Stimulated activated CD4-positive, alpha-beta T cell treated with anti-CD3 and anti-CD28 coated beads, Interleukin-12 subunit alpha, Interleukin-12 subunit beta, amount 100 ng/mL, for 24 hours (primary cell): ENCODE results near the gene NRF1.
"Not testable (repeated sequence)": the region's sequence is repeated elsewhere in the genome, so short reads cannot be mapped to it uniquely, and the experiment has no call there.

Source experiments
- DNase-seq, 2 experiments: peaks; one replicate each; pipeline ENCODE4 v3.0.0-alpha.2; 2020; ENCODE audit warnings: low read depth in 2 of 2

The NRF1 gene

DNA sequence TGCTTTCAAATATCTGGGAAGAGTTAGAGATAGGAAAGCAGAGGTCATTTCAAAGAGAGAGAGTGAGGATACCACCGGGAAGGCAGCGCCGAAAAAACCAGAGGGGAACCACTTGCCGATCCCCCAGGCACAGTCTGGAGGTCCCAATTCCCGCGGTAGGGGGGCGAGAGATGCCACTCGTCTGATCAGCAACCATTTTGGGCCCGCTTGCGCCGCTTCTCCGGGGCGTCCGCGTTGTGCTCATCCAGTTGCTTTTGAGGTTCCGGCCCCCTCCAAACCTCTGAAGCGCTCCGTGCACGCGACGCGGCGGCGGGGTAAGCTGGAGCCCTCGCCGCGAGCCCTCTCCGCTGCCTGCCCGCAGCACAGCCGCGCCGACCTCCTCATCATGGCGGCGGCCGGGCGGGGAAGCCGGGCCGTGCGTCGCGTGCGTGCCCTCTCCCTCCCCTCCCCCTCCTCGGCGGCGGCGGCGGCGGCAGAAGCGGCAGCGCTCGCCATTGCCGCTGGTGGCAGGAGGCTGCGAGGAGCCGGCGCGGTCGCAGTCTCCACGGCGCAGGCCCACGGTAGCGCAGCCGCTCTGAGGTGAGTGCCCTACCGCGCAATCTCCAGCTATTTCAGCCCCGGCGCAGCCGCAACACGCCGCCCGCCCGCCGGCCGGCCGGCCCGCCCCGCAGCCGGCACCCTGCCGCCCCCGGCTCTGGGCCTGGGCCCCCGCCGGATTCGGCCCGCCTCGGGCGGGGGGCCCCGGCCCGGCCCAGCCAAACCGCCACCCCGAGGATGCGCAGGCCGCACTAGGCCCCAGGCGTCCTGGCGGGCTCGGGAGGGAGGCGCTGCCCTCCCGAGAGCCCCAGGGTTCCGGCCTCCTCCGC, at the start of gene NRF1:
NRF1 (plus strand) TSS at position 475 of the 866 bp plus-strand sequence. CDS start 45,632 bp downstream, outside the sequence.
- DNase-seq = peak; percentile 82 to 83

DNA sequence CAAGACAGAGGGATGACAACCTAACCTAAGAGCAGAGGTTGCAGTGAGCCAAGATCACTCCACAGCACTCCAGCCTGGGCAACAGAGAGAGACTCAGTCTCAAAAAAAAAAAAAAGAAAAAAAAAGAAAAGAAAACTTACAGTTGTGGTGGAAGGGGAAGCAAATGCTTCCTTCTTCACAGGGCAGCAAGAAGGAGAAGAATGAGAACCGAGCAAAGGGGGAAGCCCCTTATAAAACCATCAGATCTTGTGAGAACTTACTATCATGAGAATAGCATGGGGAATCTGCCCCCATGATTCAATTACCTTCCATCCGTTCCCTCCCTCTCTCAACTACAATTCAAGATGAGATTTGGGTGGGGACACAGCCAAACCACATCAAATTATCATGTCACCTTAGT, 45.2 kb upstream of the NRF1 start:
- not testable (repeated sequence) for DNase-seq

DNA sequence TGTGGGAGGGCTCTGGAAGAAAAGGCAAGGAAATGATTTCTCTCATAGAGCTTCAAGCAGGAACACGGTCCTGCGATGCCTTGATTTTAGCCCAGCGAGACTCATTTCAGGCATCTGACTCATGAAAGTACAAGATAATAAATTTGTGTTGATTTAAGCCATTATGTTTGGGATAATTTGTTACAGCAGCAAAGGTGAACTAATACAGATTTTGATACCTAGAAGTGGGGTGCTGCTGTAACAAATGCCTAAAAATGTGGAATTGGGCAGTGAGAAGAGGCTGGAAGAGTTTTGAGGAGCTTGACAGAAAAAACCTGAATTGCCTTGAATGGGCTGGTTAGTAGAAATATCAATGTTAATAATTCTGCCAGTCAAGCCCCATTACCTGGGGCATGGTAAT, 44.1 kb upstream of the NRF1 start:
- no peak for DNase-seq

DNA sequence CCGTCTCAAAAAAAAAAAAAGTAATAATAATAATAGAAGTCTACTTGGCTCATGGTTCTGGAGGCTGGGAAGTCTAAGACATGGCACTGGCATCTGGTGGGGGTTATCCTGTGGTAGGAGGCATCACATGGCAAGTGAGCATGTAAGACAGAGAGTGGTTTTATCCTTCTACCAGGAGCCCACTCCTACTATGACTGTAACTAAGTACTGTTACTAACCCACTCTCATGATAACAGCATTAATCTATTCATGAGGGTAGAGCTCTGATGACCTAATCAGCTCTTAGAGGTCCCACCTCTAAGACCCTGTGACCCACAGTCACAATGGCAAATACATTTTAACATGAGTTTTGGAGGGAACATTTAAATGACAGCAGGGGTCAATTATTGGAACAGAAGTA, 43.3 kb upstream of the NRF1 start:
- no peak for DNase-seq

DNA sequence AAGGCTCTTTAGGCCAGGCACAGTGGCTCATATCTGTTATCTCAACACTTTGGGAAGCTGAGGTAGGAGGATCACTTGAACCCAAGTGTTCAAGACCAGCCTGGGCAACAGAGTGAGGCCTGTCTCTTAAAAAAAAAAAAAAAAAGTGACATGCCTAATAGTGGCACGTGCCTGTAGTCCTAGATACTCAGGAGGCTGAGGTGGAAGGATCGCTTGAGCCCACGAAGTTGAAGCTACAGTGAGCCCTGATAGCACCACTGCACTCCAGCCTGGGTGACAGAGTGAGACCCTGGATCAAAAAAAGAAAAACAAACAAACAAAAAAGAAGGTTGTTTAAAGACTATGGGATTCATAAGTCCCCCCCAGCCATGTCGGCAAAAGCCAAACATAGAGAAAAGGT, 42.2 kb upstream of the NRF1 start:
- no peak for DNase-seq

DNA sequence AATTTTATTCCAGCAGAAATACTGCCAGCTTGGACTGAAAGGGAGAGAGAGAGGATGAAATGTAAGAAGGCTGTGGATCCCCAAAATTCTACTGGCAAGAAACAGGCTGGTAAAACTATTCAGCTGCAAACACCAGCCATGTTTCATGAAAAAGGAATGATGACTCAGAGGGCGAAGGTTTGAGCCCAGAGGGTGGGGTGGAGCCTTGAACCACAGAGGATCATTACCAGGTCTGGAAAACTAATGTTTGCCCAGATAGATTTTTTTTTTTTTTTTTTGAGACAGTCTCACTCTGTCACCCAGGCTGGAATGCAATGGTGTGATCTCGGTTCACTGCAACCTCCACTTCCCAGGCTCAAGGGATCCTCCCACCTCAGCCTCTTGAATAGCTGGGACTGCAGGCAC, 41.7 kb upstream of the NRF1 start:
- no peak for DNase-seq

DNA sequence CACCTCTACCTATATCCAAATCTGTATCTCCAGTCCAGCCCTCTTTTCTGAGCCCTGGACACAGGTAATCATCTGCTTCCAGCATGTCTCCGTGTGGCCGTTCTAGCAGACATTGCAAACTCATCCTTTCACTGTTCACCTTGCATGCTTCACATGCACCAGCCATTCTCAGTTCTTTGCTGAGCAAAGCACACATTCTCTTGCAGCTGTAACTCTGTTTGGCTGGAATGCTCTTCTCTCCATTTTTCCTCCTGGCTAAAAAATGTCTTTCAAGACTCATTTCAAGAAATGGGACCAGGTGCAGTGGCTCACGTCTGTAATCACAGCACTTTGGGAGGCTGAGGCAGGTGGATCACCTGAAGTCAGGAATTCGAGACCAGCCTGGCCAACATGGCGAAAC, 40.3 kb upstream of the NRF1 start:
- no peak for DNase-seq

DNA sequence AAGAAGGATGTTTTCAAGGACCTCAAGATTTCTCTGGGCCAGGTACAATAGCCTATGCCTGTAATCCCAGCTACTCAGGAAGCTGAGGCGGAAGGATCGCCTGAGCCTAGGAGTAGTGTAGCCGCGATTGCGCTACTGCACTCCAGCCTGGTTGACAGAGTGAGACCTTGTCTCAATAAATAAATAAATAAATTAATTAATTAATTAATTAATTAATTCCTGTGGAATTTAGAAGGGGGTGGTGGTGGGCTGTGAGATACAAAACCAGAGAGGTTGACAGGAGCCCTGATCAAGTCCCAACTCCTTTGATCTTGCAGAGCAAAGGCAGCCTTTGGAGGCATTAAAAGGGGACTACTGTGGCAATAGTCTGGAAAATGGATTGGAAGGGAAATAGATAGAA, 39.3 kb upstream of the NRF1 start:
- DNase-seq = no peak

DNA sequence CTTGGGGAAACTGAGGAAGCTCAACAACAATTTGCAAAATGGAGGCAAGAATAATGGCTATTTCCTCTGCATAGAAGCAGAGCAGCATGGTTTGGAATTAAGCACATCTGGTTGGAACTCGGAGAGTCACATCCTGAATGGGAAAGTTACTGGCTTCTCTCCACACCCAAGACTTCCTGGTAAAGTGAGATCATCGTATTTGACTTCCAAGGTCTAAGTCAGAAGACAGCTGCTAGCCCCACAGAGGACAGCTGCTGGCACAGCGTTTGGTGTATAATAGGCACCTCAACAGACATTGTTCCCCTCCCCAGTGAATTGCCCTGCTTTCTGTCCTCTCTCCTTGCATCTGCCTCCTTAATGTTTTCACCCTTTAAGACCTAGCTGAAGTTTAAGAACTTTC, 37.0 kb upstream of the NRF1 start:
- DNase-seq = no peak

DNA sequence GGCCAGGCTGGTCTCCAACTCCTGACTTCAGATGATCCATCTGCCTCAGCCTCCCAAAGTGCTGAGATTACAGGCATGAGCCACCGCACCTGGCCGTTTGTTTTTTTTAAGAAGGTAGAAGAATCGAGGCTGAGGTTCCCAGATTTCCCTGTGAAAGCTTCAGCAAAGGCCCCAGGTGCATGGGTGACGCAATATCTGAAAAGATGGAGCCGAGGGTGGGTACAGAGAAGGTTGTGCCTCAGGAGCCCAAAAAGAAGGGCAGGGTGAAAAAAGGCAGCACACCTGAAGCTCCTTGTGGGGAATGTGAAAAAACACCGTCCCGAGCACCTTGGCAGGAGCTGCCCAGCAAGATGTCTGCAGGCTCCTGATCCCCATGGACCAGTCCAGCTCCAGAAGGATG, 35.8 kb upstream of the NRF1 start:
- no peak for DNase-seq

DNA sequence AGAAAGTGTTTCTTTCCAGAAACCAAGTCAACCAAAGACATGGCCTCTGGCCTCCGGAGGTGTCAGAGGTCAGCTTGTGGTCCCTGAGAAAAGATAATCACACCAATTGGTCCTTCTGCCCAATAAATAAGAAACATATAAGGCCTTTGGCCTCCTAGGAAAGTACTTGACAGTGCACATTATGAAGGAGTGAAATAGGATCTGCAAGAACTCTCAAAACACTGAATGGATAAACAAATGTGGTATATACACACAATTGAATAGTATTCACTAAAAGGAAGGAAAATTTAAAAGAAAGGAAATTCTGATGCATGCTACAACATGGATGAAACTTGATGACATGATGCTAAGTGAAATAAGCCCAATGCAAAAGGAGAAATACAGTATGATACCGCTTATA, 35.4 kb upstream of the NRF1 start:
- no peak for DNase-seq

DNA sequence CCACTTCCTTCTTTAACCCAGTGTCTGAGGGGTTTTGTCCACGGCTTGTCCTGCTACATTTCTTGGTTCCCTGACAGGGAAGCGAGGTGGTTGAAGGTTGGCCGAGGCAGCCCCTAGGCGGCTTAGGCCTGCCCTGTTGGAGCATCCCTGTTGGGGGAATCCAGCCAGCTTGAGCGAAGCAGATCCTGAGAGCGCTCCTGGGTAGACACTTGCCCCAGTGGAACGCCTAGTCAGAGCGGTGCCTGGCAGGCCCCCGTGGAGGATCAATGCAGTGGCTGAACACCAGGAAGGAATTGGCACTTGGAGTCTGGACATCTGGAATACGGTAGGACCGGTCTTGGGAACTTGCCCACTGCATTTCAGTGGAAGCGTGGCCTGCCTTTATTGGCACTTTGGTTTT, 32.7 kb upstream of the NRF1 start:
- DNase-seq = no peak

DNA sequence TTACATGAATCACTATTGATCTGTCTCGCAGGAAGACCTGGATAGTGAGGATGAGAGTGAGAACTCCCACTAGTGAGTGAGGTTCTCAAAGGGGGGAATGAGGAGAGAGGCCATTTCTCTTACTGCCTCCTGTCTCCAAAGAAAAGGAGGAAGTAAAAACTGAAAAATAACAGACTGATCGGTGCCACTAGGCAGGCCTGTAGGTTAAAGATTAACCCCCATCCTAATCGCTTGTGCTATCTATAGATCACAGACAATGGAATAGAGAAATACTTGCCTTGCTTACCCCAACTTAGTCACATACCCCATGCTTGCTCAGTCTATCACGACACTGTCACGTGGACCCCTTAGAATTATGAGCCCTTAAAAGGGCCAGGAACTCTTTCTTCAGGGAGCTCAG, 25.3 kb upstream of the NRF1 start:
- not testable (repeated sequence) for DNase-seq

DNA sequence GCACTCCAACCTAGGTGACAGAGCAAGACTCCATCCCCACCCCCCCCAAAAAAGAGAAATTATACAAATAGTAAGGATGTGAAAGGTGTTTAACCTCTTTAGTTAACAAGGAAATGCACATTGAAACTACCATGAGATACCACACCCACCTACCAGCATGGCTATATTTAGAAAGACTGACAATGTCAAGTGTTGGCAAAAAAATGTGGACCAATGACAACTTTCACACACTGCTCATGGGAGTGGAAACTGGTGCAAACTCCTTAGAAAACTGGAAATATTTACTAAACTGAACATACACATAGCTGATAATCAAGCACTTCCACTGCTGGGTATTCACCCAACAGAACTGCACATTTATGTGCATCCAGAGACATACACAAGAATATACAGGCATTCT, 23.3 kb upstream of the NRF1 start:
- DNase-seq = no peak

DNA sequence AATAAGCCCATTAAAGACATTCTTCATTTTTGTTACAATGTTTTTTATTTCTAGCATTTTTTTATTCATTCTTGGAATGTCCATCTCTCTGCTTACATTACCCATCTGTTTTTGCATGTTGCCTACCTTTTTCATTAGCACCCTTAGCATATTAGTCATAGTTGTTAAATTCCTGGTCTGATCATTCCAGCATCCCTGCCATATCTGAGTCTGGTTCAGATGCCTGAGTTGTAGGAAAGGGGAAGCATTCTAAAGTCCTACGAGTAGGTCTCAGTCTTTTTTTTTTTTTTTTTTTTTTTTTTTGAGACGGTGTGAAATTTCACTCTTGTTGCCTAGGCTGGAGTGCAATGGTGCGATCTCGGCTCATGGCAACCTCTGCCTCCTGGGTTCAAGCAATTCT, 19.7 kb upstream of the NRF1 start:
- no peak for DNase-seq

DNA sequence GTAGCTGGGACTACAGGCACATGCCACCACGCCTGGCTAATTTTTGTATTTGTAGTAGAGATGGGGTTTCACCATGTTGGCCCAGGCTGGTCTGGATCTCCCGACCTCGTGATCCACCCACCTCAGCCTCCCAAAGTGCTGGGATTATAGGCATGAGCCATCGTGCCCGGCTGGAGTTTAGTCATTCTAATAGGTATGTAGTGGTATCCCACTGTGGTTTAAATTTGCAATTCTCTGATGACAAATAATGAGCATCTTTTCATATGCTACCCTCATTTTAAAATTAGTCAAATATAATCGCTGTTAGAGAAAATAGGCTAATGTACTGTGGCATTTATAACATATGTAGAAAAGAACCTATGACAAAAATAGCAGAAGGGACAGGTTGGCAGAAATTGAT, 15.1 kb upstream of the NRF1 start:
- DNase-seq = not testable (repeated sequence)

DNA sequence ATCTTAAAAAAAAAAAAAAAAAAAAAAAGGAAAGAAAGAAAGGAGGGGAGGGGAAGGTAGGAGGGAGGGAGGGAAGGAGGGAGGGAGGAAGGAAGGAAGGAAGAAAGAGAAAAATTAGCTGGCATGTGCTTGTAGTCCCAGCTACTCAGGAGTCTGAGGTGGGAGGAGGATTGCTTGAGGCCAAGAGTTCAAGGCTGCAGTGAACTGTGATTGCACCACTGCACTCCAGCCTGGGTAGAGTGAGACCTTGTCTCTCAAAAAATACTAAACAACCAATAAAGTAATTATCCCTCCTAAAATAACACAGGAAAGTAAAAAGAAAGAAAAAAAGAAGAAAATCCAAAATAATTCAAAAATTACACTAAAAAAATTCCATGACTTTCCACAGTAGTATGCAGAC, 13.8 kb upstream of the NRF1 start:
- DNase-seq = no peak

DNA sequence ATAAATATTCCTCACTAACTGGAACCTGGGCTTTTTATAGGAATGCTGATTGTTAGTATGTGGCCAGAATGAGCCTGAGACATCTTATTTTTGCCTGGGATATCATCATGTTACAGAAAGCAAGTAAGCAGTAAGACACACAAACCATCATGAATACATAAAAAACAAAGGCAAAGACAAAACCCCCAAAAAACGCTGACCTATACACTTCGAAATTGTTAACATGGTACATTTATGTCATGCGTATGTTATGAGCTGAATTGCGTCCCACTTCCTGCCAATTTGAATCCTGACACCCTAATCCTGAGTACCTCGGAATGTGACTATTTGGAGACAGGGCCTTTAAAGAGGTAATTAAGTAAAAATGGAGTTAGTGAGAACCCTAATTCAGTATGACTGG, 12.3 kb upstream of the NRF1 start:
- DNase-seq = no peak

DNA sequence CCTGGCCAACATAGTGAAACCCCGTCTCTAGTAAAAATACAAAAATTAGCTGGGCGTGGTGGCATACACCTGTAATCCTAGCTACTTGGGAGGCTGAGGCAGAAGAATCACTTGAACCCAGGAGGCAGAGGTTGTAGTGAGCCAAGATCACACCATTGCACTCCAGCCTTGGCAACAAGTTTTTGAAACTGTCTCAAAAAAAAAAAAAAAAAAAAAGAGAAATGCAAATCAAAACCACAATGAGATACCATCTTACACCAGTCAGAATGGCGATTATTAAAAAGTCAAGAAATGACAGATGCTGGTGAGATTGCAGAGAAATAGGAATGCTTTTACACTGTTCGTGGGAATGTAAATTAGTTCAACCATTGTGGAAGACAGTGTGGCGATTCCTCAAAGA, 7.9 kb upstream of the NRF1 start:
- DNase-seq = not testable (repeated sequence)

DNA sequence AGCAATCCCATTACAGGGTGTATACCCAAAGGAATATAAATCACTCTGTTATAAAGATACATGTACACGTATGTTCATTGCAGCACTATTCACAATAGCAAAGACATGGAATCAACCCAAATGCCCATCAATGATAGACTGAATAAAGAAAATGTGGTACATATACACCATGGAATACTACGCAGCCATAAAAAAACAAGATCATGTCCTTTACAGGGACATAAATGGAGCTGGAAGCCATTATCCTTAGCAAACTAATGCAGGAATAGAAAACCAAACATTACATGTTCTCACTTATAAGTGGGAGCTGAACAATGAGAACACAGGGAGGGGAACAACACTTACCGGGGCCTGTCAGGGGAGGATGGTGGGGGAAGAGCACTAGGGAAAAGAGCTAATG, 7.5 kb upstream of the NRF1 start:
- DNase-seq = not testable (repeated sequence)

DNA sequence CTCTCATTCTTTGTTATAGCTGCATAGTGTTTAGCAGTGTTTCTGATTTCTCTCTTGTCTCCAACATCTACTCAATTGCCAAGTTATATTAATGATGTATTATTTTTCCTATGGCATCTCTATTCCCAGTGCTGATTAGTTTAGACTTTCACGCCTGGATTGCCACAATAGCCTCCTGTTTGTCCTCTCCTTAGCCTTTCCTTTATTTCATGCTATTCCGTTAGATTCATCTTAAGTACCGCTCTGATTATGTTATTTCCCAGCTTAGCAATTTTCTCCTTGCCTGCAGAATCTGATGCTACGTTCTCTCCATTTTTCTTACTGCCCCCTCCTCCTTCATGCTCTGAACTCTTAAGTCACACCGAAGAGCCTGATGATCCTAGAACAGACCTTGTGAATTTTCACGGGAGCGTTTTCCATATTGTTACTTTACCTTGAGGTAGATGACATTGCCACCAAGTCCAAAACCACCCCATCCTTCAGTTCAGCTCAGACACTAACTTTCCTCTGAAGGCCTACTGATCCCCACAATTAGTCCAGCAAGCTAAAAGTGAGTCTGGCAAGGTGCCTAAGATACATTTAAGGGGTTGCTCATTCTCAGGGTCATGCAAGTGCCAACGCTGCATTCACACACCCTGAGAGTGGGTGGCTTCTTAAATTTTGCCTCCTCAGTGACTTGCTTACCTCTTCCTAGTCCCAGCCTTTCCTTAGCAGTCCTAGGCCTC, 6.6 kb upstream of the NRF1 start:
- no peak for DNase-seq

DNA sequence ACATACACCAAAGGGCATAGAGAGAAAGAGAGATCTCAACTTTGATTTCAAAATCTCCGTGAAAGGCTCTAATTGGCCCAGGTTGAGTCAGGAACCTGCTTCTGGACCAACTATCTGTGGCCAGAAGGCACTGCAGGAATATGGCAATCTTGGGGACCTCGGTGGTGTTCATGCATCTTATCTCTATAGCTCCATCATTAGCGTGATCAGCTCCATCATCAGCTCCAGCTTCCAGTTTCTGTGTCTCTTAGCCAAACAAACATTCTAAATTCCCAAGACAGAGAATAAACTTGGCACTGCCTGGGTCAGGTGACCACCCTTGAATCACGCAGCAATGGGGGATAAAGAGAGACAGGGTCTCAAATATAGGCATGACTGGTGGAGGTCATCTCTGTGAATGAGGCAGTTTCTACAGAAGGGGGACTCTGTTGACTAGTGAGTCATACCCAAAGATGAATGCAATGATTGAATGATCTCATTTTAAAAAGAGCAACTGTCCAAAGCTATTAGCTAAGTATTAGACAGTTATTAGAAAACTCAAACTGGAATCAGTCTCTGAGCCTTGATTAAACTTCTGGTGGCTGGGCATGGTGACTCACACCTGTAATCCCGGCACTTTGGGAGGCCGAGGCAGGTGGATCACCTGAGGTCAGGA, 5.4 kb upstream of the NRF1 start:
- DNase-seq = no peak

DNA sequence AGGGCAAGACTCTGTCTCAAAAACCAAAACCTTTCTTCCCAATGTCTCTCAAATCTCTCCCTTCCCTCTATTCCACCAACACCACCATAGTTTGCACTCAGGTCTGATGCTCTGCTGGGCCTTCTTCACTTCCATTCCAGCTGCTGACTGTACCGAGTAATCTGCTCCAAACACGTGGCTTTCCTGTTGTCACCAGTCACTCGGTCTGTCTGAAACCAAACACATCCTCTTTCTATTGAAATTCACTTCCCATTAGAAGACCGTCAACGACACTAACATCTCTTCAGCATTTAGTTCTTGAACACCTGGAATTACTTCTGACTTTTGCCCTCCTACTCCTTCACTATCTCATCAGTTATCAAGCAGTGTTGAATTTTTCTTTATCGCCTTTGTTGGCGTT, 4.7 kb upstream of the NRF1 start:
- DNase-seq = no peak
